GM18498 (cell line): ENCODE measurements around the gene R3HDM2.

ENCODE experiments used
- ATAC-seq: cut with Tn5 transposase; IDR thresholded peaks from one replicate; pipeline ENCODE4 v1.9.1; 2021; ENCODE audit warnings: mild to moderate bottlenecking, moderate library complexity; ENCODE audit not compliant: unreplicated experiment

Gene R3HDM2

DNA sequence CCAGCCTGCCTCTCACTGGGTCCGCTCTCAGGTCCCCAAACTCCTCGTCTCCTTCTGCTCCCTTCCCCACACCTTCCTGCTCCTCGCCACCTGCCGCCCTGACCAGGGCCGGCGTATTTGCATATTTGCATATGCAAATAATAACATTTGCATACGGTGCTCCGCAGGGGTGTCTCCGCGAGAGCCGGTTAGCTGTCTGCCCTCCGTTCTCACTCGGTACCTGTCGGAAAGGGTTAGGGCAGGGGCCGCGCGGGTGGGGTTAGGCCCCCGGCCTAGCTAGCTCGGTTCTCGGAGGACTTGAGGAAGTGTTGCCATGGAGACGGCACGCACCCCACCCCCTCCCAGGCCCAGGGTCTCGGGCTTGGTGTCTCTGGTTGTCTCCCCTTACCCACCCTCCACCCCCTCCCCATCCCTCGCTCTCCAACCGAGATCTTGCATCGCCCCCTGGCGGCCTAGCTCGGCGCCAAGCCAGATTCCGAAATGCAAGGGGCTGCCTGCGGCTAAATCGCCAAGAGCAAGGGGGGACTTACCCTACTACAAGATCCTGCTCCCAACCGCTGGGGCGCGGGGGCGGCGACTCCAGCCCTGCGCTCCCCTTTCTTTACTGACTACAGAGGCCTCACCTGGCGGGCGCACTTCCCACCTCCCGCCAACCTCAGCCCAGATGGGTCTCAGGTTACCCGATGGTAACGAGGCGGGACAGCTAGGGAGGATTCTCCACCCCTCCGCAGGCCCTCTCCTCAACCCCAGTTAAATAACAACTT lies 188.0 kb downstream of the R3HDM2 start:
- ATAC-seq, result peak; percentile 33

- no peak for ATAC-seq
Measured at GRCh38 chr12:57242329-57242690, 188.5 kb downstream of the R3HDM2 start.

GRCh38 chr12:57241402-57242310 lies 189.2 kb downstream of the R3HDM2 start:
- no peak for ATAC-seq

DNA sequence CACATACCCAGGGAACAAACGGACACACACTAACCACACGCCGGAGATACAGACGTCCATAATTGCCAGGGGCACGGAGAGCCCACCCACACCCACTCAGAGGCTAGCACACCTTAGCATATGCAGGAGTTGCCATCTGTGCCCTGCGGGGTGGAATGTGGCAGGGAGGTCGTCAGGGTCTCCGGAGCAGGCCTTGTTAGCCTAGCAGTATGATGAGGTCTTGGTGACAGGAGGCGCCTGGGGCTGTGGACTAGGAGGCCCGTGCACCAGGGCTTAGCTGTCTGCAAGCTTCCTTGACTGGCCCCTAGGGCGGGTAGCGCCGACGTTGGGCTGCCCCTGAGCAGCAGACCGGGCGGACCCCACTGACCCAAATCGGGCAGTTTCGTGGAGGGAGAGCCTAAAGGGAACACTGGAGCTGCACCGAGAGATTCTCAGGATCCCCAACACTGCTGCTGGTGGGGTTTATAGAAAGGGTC lies 189.9 kb downstream of the R3HDM2 start:
- no peak for ATAC-seq

GRCh38 chr12:57240066-57240921 lies 190.5 kb downstream of the R3HDM2 start:
- ATAC-seq, result peak; percentile 24

- no peak for ATAC-seq
Measured at GRCh38 chr12:57239587-57240065, 191.2 kb downstream of the R3HDM2 start.

DNA sequence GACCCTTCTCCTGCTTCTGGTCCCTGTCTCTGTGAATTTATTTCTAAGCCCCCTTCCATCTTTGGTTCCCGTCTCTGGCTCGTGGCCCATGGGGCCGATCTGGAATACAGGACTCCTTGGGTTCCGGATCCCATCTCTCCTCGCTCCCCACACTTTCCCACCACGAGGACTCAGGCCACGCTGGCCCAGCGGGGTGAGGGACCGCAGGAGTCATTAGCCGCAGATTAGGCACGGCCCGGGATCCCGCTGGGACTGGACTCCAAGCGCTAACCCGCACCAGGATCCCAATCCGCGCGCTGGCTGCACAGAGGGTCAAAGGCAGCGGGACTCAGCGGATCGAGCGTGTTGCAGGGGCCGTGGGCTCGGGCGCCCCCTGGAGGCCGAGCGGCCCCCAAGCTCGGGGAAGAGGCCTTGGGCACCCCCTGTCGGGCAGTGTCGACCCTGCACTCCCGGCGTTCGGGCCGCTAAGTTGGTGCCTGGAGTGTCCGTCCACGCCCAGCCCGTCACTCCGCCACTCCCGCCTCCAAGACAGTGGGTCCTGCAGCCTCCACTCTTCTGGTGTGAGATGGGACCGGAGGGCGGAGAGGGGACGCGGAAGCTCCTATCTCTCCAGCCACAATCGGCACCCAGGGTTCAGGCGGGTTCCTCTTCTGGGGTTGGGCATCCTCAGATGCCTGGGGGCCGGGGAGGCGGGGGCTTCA lies 191.8 kb downstream of the R3HDM2 start:
- peak; percentile 58 for ATAC-seq

- ATAC-seq, result no peak
Measured at GRCh38 chr12:57237932-57238853, 192.7 kb downstream of the R3HDM2 start.

DNA sequence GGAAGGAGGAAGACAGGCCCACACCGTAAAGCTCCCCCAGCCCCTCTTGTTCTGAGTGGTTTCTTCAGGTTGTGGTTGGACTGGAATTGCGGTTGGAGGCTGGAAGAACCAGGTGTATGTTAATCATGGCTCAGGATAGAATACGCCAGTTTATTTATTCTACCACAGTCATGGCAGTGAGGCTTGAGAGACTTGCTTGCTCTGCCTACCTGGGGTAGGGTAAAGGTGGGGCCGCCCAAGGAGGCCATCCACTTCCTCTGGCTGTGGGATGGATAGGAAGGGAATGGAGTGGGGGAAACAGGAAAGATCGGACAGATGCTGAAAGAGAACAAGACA lies 193.3 kb downstream of the R3HDM2 start:
- ATAC-seq, result no peak

- no peak for ATAC-seq
Measured at GRCh38 chr12:57236925-57237595, 193.8 kb downstream of the R3HDM2 start.

- ATAC-seq, result no peak
Measured at GRCh38 chr12:57236201-57236924, 194.5 kb downstream of the R3HDM2 start.

GRCh38 chr12:57235728-57236131 lies 195.1 kb downstream of the R3HDM2 start:
- ATAC-seq, result no peak

- ATAC-seq, result no peak
Measured at GRCh38 chr12:57235017-57235727, 195.7 kb downstream of the R3HDM2 start.

GRCh38 chr12:57234571-57235016 lies 196.2 kb downstream of the R3HDM2 start:
- no peak for ATAC-seq

- no peak for ATAC-seq
Measured at GRCh38 chr12:57234233-57234570, 196.6 kb downstream of the R3HDM2 start.

DNA sequence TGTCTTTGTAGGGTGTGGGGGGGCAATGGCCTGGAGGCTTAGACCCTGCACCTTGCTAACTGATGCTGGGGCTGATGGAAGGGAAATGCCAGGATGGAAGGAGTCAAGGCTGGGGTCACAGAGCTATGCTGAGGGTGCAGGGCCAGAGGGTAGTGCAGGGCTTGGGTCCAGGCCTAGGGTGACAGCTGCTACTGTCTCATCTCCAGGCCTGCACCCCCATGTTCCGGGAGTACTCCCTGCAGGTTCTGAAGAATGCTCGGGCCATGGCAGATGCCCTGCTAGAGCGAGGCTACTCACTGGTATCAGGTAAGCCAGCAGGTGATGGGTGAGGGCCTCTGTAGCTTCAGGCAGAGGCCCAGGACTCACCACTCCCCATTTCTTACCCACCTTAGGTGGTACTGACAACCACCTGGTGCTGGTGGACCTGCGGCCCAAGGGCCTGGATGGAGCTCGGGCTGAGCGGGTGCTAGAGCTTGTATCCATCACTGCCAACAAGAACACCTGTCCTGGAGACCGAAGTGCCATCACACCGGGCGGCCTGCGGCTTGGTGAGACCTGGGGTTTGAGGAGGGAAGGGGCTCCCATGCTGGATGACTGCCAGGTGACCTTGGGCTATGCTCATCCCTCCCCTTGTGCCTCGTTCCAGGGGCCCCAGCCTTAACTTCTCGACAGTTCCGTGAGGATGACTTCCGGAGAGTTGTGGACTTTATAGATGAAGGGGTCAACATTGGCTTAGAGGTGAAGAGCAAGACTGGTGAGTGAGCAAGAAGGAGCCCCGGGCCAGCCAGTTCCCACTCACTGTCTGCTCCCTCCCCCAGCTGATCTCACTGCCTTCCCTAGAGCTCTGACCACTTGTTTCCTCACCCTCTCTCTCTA lies 197.2 kb downstream of the R3HDM2 start:
- ATAC-seq, result no peak
